ENCODE measurements around the gene ADGRG7. TPM values are rescaled to one million over a fixed set of nuclear protein-coding genes. Genes with fewer than 3 reads are reported as not detected.

The ADGRG7 gene
- total RNA-seq, 1 donor from 2014 or later, result not detected

DNA sequence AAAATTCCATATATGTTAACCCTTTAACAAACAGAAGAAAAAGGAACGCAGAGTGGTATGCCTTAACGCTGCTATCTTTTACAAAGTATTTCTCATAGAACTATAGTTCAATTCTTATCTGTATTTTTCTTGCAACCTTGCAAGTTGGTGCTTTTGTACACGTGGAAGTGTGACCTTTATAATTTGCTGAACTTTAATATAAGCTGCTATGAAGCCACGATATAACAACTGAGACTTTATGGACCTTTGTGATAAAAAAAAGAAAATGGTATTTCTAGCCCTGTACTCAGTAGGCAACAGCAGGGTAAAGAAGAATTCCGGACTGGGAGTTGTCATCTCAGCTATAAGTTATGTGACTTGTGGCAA is 93.6 kb downstream of the ADGRG7 start:
- DNase-seq, result no peak

DNA sequence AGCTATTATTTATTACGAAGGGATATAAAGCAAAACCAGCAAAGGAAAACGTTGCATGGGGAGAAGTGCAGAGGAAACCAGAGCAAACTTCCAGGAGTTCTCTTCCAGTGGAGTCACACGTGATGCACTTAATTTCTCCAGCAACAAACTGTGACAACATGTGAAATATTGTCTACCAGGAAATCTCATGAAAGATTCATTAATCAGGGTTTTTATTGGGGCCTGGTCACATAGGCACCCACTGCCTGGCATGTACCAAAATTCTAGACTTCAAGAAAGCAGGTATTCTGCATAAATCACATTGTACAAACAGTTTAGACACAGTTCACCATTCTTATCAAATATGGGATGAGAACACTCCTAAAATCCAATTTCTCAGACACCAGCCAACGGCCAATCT is 94.5 kb downstream of the ADGRG7 start:
- no peak for DNase-seq

DNA sequence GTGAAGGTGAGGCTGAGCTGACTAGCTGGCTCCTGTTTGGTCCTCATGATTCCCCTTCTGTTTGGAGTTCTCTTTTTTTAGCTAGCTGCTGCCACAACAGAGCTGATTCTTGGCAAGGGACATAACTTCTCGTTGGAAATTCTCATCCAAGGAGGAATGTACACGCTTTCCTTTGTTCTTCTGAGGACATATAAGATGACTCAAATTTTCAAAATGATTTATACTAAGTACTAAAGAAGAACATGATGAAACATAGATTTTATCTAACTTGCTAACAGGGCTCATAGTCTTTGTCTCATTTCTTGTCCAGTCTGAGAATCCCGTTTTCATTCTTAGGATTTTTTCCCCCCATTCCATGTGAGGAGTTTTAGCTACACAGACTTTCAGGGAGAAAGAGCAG is 97.0 kb downstream of the ADGRG7 start:
- DNase-seq, result no peak

DNA sequence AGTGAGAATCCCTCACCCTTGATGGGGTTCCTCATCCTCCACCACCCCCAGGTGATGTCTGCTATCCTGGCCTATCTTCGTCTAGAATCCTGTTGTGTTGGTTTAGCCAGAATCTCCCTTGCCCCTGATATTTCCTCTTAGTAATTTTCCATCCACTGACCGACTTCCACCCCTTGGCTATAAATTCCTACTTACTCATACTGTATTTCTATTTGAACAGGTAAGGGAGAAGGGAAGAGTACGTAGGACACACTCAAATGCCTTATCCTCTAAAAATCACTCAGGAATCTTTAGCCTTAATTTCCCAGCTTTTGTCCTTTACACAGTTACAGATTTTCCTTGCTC is 99.2 kb downstream of the ADGRG7 start:
- DNase-seq, result peak; percentile 4

DNA sequence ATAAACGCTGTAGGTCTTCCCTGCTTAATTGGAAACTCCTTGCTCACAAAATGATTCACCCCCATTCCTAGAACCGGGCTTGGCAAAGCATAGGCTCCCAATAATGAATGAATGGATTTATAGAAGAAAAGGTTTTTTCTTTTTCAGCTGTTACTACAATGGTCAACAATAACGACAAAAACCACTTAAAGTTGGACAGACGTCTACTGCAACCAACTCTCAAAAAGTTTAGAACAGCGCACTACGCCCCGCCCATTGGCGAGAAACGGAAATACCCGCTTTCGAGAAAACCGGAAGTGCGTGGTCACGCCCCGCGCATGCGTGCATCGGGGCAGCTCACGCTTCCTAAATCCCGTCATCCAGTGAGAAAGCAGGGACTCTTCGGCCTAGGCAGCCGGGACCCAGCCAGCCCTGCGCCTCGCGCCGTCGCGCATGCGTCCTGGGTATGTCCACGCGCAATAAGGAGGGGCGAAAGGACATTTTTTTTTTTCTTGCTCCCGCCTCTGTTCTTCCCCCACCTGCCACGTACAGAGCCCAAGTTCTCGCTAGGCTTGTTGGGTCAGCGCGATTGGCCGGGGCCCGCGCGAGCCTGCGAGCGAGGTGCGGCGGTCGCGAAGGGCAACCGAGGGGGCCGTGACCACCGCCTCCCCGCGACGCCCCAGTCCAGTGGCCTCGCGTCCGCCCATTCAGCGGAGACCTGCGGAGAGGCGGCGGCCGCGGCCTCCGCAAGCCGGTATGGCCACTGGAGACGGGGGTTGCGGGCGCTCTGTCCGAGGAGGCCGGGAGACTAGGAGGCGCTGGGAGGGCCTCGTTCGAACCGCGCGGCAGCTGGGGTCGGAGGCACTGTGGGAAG is 99.8 kb downstream of the ADGRG7 start, which contains the start of gene TFG:
Gene TFG, plus strand, starts transcription at position 506 of the 853 bp plus-strand sequence. CDS start 4,192 bp downstream, outside the sequence.
- peak; percentile 99 for DNase-seq

DNA sequence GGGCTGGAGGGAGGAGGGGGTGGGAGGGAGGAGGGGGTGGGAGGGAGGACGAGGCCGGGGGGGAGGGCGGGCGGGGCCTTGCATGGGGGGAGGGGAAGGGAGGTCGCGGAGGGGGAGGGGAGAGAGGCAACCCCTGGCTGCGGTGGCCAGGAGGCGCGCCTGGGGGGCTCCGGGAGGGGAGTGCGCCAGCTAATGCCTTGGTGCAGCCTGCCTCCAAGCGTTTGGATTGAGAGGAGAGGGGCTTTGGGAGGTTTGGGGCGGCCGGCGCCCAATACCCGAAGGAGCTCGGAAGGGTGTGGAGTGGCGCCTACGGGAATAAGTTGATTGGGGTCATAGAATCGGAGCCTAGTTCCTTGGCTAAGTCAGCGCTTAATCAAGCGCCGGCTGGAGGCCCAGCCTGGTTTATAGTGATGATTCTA is 100.5 kb downstream of the ADGRG7 start:
- DNase-seq, result peak; percentile 55

DNA sequence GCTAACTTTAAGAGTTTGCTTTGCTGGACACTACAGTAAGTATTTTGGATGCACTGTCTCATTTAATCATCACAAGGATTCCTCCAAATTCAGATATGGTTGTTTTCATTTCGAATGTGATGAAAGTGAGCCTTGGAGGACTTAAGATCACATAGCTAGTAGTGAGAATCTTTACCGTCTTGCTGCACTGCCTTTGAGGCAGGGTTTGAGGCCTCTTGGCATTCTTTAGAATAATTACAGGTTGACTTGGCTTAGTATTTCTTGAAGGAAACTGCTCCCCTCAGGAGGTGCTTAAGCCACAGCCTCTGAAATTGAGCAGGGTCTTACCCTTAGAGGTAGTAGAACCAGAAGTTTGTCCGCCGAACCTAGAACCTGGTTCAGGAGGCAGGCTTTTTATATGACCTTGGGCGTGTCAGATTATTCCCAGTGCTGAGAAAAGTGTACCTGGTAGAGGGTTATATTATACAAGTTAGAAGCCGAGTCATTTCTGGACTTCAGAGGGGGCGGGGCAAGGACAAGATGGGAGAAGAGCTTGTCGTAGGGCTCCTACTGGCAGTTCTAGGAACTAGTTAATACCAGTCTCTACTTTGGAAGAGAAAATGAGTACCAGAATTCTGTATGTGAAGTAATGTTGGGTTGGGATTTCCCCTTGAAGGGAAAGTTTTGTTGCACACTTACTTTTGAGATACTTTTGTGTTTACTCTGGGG is 101.0 kb downstream of the ADGRG7 start:
- DNase-seq, result peak; percentile 70

DNA sequence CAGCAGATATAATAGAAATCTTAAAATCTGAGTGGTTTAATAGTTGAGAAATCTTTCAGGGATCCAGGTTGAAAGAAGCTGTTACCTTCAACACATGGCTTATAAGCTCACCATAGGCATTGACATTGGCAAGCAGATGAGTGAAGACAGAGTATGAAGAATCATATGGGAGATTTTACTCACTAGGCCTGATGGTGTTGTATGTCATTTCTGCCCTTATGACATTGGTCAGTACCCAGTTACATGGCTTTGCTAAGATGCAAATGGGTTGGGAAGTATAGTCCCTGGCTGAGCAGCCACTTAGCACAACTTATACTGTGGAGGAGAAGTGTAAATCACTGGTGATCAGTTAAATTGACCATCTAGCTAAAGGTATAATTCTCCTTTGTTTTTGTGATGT is 105.8 kb downstream of the ADGRG7 start:
- DNase-seq, result no peak

DNA sequence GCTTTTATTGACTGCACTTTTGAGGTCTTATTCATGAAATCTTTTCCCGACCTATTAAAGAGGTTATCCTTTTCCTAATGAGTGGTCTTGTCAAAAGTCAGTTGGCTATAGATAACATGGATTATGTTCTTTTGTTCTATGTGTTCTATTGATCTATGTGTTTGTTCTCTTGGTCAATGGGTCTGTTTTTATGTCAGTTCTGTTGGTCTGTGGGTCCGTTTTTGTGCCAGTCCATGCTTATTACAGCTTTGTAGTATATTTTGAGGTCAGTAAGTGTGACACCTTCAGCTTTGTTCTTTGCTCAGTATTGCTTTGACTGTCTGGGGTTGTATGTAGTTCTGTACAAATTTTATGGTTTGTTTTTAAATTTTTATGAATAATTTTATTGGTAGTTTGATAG is 107.7 kb downstream of the ADGRG7 start:
- DNase-seq, result no peak

DNA sequence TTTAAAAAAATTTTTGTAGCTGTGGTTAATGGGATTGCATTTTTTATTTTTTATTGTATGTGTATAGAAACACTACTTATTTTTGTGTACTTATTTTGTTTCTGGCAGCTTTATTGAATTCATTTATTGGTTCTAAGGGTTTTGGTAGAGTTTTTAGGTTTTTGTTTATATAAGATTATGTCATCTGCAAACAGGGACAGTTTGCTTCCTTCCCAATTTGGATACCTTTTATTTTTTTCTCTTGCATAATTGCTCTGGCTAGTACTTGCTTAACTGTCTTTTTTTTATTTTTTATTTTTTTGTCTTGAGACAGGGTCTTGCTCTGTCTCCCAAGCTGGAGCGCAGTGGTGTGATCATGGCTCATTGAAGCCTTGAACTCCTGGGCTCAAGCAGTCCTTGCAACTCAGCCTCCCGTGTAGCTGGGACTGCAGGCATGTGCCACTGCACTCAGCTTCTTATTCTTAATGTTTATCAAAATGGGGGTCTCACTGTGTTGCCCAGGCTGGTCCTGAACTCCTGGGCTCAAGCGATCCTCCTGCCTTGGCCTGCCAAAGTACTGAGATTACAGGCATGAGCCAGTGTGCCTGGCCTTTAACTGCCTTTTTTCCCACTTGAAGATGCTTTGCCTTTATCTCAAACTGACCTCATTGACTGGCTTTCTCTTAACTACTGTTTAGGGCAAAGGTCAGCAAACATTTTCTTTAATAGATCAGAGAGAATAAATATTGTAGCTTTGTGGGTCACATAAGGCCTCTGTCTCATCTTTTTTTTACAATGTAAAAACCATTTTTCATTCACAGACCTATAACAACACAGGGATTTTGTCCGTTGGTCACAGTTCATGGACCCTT is 108.5 kb downstream of the ADGRG7 start:
- no peak for DNase-seq

DNA sequence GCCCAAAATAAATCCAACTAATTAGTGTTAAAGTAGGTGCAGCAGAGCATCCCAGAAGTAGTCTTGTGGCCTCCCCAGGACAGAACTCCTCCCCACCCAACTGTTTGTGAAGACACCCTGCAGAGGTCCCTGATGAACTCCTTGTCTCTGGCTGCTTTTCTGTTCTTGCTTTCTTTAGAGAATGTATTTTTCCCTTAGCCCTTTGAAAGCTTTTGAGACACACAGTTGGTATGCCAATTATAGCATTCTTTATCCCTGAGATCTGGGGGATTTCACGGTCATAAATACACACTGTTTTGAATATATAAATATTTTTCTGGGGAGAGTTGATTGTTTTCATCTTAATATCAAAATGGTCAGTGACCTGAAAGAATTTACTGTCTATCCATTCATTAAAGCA is 109.7 kb downstream of the ADGRG7 start:
- DNase-seq, result no peak

DNA sequence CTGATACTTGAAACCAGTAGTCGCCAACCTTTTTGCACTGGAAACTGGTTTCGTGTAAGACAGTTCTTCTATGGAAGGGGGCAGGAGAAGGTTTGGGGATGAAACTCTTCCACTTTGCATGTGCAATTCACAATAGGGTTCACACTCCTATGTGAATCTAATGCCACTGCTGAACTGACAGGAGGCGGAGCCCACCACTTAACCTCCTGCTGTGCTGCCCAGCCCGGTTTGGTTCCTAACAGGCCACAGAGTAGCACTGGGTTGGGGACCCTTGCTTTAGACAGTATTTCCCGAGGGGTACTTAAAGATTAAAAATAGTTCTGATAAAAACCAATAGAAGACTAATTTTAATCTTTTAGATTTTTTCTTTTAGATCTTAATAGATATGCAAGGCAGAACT is 111.0 kb downstream of the ADGRG7 start:
- DNase-seq, result no peak

DNA sequence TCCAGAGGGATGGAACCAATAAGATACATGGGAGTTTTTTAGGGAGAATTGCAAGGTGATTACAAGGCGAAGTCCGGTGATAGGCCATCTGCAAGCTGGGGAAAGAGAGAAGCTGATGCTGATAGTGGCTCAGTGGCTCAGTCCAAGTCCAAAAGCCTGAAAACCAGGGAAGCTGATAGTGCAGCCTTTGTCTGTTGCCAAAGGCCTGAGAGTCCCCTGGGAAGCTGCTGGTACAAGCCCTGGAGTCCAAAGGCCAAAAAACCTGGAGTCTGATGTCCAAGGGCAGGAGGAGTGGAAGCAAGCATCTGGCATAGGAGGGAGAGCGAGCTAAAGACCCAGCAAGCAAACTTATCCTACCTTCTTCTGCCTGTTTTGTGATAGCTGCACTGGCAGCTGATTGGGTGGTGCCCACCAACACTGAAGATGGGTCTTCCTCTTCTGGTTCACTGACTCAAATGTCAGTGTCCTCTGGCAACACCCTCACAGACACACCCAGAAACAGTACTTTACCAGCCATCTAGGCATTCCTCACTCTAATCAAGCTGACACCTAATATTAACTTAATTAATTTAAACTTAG is 116.6 kb downstream of the ADGRG7 start:
- no peak for DNase-seq

DNA sequence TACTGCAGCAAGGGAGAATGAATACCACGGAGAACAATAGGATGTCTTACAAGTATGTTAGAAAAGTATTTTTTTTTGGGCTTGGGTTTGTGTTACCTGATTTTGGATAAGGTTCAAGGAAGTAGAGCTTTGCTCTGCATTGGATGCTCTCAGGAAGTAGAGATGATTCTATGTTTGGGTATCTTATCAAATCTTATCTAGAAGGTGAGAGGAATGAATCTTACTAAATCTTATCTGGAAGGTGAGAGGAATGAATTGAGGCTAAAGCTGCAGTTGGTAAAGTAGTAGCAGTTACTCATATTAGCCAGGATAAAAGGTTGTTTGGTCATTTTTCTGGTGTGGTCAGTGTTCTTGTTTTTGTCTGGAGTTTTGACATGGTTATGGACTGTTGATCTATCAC is 117.3 kb downstream of the ADGRG7 start:
- DNase-seq, result no peak

DNA sequence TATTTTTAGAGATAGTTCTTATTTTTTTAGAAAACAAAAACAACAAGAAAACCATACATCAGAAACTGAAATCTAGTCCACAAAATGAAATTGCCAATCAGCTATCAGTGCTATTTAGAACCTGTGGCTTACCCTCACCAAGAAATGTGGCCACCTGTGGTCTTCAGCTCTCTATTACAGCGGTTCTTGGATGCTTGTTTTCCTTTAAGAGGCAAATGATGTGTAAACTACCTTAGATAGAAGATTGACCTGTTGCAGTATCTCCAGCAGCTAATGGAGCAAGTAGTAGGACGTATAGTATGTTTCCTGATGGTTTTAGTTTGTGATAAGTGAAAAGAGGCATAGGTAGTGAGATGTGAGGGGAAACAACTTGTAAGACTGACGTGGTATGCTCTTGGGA is 121.1 kb downstream of the ADGRG7 start:
- peak; percentile 5 for DNase-seq

DNA sequence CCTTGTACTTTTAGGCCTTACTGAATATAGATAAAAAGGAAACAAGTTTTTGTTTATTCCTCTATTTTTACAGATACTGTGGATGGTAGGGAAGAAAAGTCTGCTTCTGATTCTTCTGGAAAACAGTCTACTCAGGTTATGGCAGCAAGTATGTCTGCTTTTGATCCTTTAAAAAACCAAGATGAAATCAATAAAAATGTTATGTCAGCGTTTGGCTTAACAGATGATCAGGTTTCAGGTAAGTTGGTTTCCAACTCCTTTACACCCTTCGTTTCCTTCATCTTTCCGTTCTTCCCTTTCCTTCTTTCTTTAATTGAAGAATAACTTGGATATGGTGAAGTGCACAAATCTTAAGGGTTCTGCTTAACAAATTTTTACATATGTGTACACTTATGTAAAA is 123.0 kb downstream of the ADGRG7 start:
- DNase-seq, result no peak

DNA sequence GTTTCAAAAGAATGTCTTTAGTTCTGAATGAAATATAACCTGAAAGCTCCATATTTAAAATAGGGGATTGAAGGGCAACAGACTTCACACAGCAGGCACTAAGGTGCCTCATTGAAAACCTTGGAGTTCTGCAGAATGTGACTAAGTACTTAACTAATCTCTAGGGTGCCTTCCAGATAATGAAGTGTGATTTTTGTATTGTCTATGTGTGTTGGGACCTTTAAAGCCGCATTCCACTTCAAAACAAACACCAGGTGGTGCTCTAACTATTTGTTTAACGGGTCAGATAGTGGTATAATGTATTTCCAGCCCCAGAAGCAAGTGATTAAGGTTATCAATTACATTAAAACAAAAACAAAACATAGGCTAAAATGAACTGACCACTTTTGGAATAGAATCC is 127.9 kb downstream of the ADGRG7 start:
- DNase-seq, result peak; percentile 61

DNA sequence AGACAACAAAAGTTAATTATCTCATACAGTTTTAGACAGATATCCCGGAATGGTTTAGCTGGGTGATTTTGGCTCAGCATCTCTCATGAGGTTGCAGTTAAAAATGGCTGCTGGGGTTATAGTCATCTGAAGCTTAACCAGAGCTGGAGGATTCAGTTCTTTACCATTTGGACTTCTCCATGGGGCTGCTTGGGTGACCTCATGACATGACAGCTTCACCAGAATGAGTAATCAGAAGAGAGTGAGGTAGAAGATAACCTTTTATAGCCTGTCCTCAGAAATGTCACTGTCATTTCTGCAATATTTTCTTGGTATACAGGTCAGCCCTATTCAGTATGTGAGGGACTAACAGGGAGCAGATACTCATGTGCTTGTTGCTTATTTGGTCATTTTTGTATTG is 130.8 kb downstream of the ADGRG7 start:
- no peak for DNase-seq

DNA sequence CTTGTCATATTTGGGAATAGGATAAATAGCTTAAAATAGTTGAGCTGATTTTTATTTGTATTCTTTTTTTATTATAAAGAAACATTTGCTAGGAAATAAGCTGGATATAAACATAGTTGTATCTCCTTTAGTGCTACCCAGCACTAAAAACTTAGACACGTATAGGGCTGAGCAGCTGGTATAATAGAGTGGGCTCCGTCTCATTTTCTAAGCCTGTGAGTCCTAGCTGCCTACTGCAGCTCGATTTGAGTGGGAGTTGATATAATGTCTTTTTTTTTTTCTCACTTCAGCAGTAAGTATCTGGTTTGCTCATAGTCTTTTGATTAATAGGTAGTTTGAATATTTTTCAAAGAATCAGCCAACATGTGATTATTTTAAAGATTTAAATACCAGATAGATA is 134.1 kb downstream of the ADGRG7 start:
- no peak for DNase-seq

DNA sequence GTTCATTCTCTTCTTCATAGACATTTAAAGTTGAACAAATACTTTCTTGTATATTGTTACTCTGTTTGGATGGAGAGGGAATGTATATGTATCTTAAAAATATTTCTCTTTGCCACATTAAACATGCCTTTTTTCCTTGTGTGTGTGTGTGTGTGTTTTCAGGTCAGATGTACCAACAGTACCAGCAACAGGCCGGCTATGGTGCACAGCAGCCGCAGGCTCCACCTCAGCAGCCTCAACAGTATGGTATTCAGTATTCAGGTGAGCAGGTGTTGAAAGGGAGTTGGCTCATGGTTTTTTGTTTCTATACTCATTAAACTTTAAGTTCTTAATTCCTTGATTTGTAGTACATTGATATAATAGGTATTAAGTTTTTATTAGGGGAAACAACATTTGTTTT is 135.3 kb downstream of the ADGRG7 start:
- no peak for DNase-seq
